Ectodermal cell (in vitro differentiated cells): ENCODE measurements around the gene FOXA3.
"Not testable (repeated sequence)": the region's sequence is repeated elsewhere in the genome, so short reads cannot be mapped to it uniquely, and the experiment has no call there.

Experiments used
- H3K27ac ChIP-seq: 2 replicates; pipeline ENCODE4 v1.7.0; 2013; ENCODE audit warnings: mild to moderate bottlenecking, low read depth, low read length; ENCODE audit not compliant: insufficient read depth, poor library complexity, severe bottlenecking
- H3K27me3 ChIP-seq: 2 replicates; pipeline ENCODE4 v1.7.0; 2013; ENCODE audit warnings: mild to moderate bottlenecking, low read length; ENCODE audit not compliant: insufficient read depth, control insufficient read depth, poor library complexity, severe bottlenecking
- H3K36me3 ChIP-seq: one replicate; pipeline ENCODE4 v1.7.0; 2013; ENCODE audit warnings: low read length; ENCODE audit not compliant: control insufficient read depth, insufficient read depth
- H3K4me1 ChIP-seq: one replicate; pipeline ENCODE4 v1.7.0; 2013; ENCODE audit warnings: low read length; ENCODE audit not compliant: control insufficient read depth, insufficient read depth
- H3K4me3 ChIP-seq: 2 replicates; pipeline ENCODE4 v1.7.0; 2013; ENCODE audit warnings: low read depth, low read length, control low read depth; ENCODE audit not compliant: insufficient read depth
- H3K9me3 ChIP-seq: 2 replicates; pipeline ENCODE4 v1.7.0; 2013; ENCODE audit warnings: mild to moderate bottlenecking, low read length, moderate library complexity; ENCODE audit not compliant: control insufficient read depth
- WGBS, 2 experiments: methylation state at CpG; one replicate each; pipeline ENCODE4 v1.1.7; 2013; ENCODE audit warnings: missing lambda C conversion rate in 2 of 2; 5-methylcytosine and 5-hydroxymethylcytosine counted together

Gene FOXA3

GRCh38 chr19:45862271-45862563 lies 1.9 kb upstream of the FOXA3 start:
- Histone ChIP-seq H3K4me3 (peak overlapping the region; percentile 82), H3K9me3 (no peaks in the 10 kb centered on the region), H3K27me3 (peaks cover 27% of the 10 kb centered on the region), H3K36me3 (no peaks in the 10 kb centered on the region), H3K4me1 (no peaks in the 10 kb centered on the region), H3K27ac (peak overlapping the region; percentile 84)
- WGBS, 2 experiments, result 3% methylated on average over 11 of the region's 11 CpGs

GRCh38 chr19:45862564-45863334 lies 1.4 kb upstream of the FOXA3 start, which contains the start of gene SYMPK:
TSS of gene SYMPK (minus strand) at chr19:45863147. CDS start at chr19:45854495, 8,652 bp downstream.
- peak within 1 kb of the TSS; percentile 84 for H3K27ac ChIP-seq
- peaks cover 27% of the 10 kb centered on the region for H3K27me3 ChIP-seq
- H3K36me3 ChIP-seq, result no peaks in the 10 kb centered on the region
- no peaks in the 10 kb centered on the region for H3K9me3 ChIP-seq
- H3K4me3 ChIP-seq, result peak within 1 kb of the TSS; percentile 82
- no peaks in the 10 kb centered on the region for H3K4me1 ChIP-seq
- 0% methylated on average over 65 of the region's 65 CpGs for WGBS, 2 experiments

GRCh38 chr19:45863335-45863839 lies 739 bp upstream of the FOXA3 start:
- WGBS, 2 experiments, result 7% methylated on average over 22 of the region's 22 CpGs
- H3K9me3 ChIP-seq, result no peaks in the 10 kb centered on the region
- H3K4me1 ChIP-seq, result no peaks in the 10 kb centered on the region
- H3K4me3 ChIP-seq, result peak overlapping the region; percentile 53
- H3K27ac ChIP-seq, result no peak overlapping the region
- peaks cover 27% of the 10 kb centered on the region for H3K27me3 ChIP-seq
- no peaks in the 10 kb centered on the region for H3K36me3 ChIP-seq

- no peaks in the 10 kb centered on the region for H3K36me3 ChIP-seq
- H3K4me3 ChIP-seq, result peak overlapping the region; percentile 53
- no peak overlapping the region for H3K27ac ChIP-seq
- no peaks in the 10 kb centered on the region for H3K4me1 ChIP-seq
- H3K27me3 ChIP-seq, result peaks cover 27% of the 10 kb centered on the region
- 12 to 16% methylated on average over 12 of the region's 12 CpGs for WGBS, 2 experiments
- no peaks in the 10 kb centered on the region for H3K9me3 ChIP-seq
Measured at GRCh38 chr19:45864629-45865082, 530 bp downstream of the FOXA3 start.

GRCh38 chr19:45865269-45865948 lies 1.3 kb downstream of the FOXA3 start:
- Histone ChIP-seq H3K36me3 (no peaks in the 10 kb centered on the region), H3K9me3 (no peaks in the 10 kb centered on the region), H3K4me1 (no peaks in the 10 kb centered on the region), H3K27ac (no peak overlapping the region), H3K27me3 (peaks cover 27% of the 10 kb centered on the region), H3K4me3 (no peak overlapping the region)
- WGBS, 2 experiments, result 78 to 85% methylated on average over 9 of the region's 9 CpGs

GRCh38 chr19:45866400-45867176 lies 2.5 kb downstream of the FOXA3 start:
- H3K4me1 ChIP-seq, result no peaks in the 10 kb centered on the region
- H3K4me3 ChIP-seq, result no peak overlapping the region
- H3K27me3 ChIP-seq, result peaks cover 27% of the 10 kb centered on the region
- WGBS, 2 experiments, result 72 to 79% methylated on average over 11 of the region's 11 CpGs
- H3K36me3 ChIP-seq, result no peaks in the 10 kb centered on the region
- H3K9me3 ChIP-seq, result no peaks in the 10 kb centered on the region
- H3K27ac ChIP-seq, result no peak overlapping the region

GRCh38 chr19:45867241-45867640 lies 3.1 kb downstream of the FOXA3 start:
- not testable (repeated sequence) for H3K4me3 ChIP-seq, H3K4me1 ChIP-seq, H3K27ac ChIP-seq, H3K36me3 ChIP-seq, H3K9me3 ChIP-seq
- peaks cover 27% of the 10 kb centered on the region for H3K27me3 ChIP-seq
- WGBS, 2 experiments, result 84 to 89% methylated on average over 4 of the region's 4 CpGs

GRCh38 chr19:45870798-45871197 lies 6.7 kb downstream of the FOXA3 start:
- Histone ChIP-seq H3K4me1 (peaks cover 7% of the 10 kb centered on the region), H3K9me3 (no peaks in the 10 kb centered on the region), H3K36me3 (no peaks in the 10 kb centered on the region), H3K27ac (no peak overlapping the region), H3K27me3 (peaks cover under 1% of the 10 kb centered on the region), H3K4me3 (no peak overlapping the region)
- 97 to 99% methylated on average over 4 of the region's 5 CpGs for WGBS, 2 experiments

GRCh38 chr19:45872095-45872919 lies 8.2 kb downstream of the FOXA3 start:
- Histone ChIP-seq H3K9me3 (no peaks in the 10 kb centered on the region), H3K4me3 (no peak overlapping the region), H3K27me3 (no peaks in the 10 kb centered on the region), H3K27ac (no peak overlapping the region), H3K36me3 (no peaks in the 10 kb centered on the region), H3K4me1 (peaks cover 14% of the 10 kb centered on the region)
- WGBS, 2 experiments, result 95 to 96% methylated on average over 34 of the region's 34 CpGs
